Measurements from ENCODE around the gene OR51B4. TPM values are rescaled to one million over a fixed set of nuclear protein-coding genes. Genes with fewer than 3 reads are reported as not detected.
A peak's percentile ranks its signal among the peaks of the same experiment; 100 is the strongest.

The OR51B4 gene
- total and polyA plus RNA-seq, 9 of the 15 experiments (the other 6 are each of a cell fraction or from before 2014, with no cell fraction given), result 17.1 to 64.6 (median 39.9) TPM

- TF ChIP-seq, protein P1, sequence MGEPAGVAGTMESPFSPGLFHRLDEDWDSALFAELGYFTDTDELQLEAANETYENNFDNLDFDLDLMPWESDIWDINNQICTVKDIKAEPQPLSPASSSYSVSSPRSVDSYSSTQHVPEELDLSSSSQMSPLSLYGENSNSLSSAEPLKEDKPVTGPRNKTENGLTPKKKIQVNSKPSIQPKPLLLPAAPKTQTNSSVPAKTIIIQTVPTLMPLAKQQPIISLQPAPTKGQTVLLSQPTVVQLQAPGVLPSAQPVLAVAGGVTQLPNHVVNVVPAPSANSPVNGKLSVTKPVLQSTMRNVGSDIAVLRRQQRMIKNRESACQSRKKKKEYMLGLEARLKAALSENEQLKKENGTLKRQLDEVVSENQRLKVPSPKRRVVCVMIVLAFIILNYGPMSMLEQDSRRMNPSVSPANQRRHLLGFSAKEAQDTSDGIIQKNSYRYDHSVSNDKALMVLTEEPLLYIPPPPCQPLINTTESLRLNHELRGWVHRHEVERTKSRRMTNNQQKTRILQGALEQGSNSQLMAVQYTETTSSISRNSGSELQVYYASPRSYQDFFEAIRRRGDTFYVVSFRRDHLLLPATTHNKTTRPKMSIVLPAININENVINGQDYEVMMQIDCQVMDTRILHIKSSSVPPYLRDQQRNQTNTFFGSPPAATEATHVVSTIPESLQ (CRISPR knock-in tag; IDR thresholded peaks at IDR 0.05), result no peak
- TF ChIP-seq HNRNPH1 (optimal IDR thresholded peaks at IDR 0.05; ENCODE audit: low read depth, low read length), result no peak
- peak in 1 of 2 experiments; percentile 63; a peak in 1 of 3 replicates for TF ChIP-seq CBX3 (IDR thresholded peaks at IDR 0.05; ENCODE audit: borderline replicate concordance in 1 of 2, low read length in 2 of 2)
- TF ChIP-seq, protein P2, sequence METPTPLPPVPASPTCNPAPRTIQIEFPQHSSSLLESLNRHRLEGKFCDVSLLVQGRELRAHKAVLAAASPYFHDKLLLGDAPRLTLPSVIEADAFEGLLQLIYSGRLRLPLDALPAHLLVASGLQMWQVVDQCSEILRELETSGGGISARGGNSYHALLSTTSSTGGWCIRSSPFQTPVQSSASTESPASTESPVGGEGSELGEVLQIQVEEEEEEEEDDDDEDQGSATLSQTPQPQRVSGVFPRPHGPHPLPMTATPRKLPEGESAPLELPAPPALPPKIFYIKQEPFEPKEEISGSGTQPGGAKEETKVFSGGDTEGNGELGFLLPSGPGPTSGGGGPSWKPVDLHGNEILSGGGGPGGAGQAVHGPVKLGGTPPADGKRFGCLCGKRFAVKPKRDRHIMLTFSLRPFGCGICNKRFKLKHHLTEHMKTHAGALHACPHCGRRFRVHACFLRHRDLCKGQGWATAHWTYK (CRISPR knock-in tag; IDR thresholded peaks at IDR 0.05), result no peak
- no peak for TF ChIP-seq PRPF4 (IDR thresholded peaks at IDR 0.05; ENCODE audit: insufficient read depth, low read depth, low read length, poor library complexity, severe bottlenecking)
- TF ChIP-seq KLF1 (tag; IDR thresholded peaks at IDR 0.05), result no peak
- TF ChIP-seq ZNF586 (CRISPR knock-in tag; conservative IDR thresholded peaks at IDR 0.05), result no peak
- peak; percentile 25 for TF ChIP-seq NEUROD1 (IDR thresholded peaks at IDR 0.05; ENCODE audit: borderline replicate concordance, low read depth, low read length, partially characterized antibody)
- TF ChIP-seq SUPT5H (IDR thresholded peaks at IDR 0.05), result peak; percentile 49; the same call in 1 of the 2 replicates
- TF ChIP-seq DEAF1 (CRISPR knock-in tag; IDR thresholded peaks at IDR 0.05), result no peak
- TF ChIP-seq CBX5 (IDR thresholded peaks at IDR 0.05; ENCODE audit: borderline replicate concordance, low read depth), result no peak
- peak; percentile 23; the same call in 1 of the 2 replicates for TF ChIP-seq SP1 (CRISPR knock-in tag; IDR thresholded peaks at IDR 0.05)
- no peak for TF ChIP-seq ZNF253 (CRISPR knock-in tag; conservative IDR thresholded peaks at IDR 0.05)
- TF ChIP-seq KDM2B (CRISPR knock-in tag; IDR thresholded peaks at IDR 0.05), result no peak
- TF ChIP-seq NONO (IDR thresholded peaks at IDR 0.05; ENCODE audit: low read depth in 2 of 2, low read length in 1 of 2), result no peak
- no peak; the same call in 1 of the 2 replicates for TF ChIP-seq DMBX1 (CRISPR knock-in tag; IDR thresholded peaks at IDR 0.05; ENCODE audit: borderline replicate concordance)
- no peak for TF ChIP-seq GTF2F1 (IDR thresholded peaks at IDR 0.05; ENCODE audit: low read depth, low read length)
- TF ChIP-seq LEF1 (IDR thresholded peaks at IDR 0.05), result peak; percentile 82
- TF ChIP-seq MAX (CRISPR knock-in tag; IDR thresholded peaks at IDR 0.05), result no peak
- TF ChIP-seq, protein P3, sequence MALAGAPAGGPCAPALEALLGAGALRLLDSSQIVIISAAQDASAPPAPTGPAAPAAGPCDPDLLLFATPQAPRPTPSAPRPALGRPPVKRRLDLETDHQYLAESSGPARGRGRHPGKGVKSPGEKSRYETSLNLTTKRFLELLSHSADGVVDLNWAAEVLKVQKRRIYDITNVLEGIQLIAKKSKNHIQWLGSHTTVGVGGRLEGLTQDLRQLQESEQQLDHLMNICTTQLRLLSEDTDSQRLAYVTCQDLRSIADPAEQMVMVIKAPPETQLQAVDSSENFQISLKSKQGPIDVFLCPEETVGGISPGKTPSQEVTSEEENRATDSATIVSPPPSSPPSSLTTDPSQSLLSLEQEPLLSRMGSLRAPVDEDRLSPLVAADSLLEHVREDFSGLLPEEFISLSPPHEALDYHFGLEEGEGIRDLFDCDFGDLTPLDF (CRISPR knock-in tag; IDR thresholded peaks at IDR 0.05), result no peak
- peak; percentile 24; the same call in 1 of the 2 replicates for TF ChIP-seq CC2D1A (IDR thresholded peaks at IDR 0.05)
These were observed 26.2 kb downstream of the OR51B4 start (continued) for GRCh38 chr11:5275369-5276110.
